CD4-positive, alpha-beta T cell treated with Interleukin-12 subunit alpha and Interleukin-12 subunit beta, for 1 hour (primary cell): ENCODE results near the gene TMEM123.
"Not testable (repeated sequence)": the region's sequence is repeated elsewhere in the genome, so short reads cannot be mapped to it uniquely, and the experiment has no call there.

Experiments
- DNase-seq: peaks from one replicate; pipeline ENCODE4 v3.0.0-alpha.2; 2020

The TMEM123 gene

GRCh38 chr11:102391549-102392237 lies 60.9 kb downstream of the TMEM123 start:
- DNase-seq = no peak

DNA sequence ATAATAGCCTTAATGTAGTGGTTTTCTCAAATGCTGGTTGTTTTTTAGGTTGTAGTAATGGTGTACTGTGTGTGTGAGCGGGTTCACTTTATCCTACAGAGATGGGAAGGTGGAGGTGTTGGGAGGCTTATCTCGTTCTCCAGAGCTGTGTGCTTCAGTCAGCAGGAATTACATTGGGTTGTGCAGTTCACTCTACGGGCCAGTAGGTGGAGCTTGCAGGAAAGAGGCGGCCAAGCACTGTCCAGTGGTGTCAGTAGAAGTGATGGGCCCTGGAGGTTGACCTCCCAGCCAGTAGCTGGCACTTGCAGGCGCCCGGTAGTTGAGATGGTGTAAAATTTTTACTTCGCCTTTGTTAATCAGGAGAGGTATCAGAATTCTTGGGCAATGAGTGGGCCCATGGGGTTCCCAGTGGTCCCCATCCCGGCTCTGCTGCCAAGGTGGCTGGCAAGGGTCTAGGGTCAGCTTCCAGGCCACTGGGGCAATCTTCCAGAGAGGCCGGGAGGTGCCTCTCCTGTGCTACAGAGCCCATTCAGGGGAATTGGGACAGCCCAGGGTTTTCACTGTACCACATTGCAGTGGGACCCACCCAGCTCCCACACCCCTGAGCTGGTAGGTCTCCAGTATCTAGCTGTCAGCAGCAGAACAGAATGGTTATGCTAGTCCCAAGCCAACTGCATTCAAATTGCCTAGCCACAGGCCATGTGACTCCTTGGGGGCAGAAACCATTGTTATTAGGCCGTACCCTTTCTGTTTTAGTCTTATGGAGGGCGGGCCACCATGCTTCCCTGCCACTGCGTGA lies 61.7 kb downstream of the TMEM123 start:
- peak; percentile 69 for DNase-seq

GRCh38 chr11:102389253-102389652 lies 63.3 kb downstream of the TMEM123 start:
- DNase-seq = no peak

- DNase-seq = no peak
Observed at GRCh38 chr11:102387043-102387781, 65.4 kb downstream of the TMEM123 start.

- no peak for DNase-seq
Observed at GRCh38 chr11:102386136-102386734, 66.3 kb downstream of the TMEM123 start.

DNA sequence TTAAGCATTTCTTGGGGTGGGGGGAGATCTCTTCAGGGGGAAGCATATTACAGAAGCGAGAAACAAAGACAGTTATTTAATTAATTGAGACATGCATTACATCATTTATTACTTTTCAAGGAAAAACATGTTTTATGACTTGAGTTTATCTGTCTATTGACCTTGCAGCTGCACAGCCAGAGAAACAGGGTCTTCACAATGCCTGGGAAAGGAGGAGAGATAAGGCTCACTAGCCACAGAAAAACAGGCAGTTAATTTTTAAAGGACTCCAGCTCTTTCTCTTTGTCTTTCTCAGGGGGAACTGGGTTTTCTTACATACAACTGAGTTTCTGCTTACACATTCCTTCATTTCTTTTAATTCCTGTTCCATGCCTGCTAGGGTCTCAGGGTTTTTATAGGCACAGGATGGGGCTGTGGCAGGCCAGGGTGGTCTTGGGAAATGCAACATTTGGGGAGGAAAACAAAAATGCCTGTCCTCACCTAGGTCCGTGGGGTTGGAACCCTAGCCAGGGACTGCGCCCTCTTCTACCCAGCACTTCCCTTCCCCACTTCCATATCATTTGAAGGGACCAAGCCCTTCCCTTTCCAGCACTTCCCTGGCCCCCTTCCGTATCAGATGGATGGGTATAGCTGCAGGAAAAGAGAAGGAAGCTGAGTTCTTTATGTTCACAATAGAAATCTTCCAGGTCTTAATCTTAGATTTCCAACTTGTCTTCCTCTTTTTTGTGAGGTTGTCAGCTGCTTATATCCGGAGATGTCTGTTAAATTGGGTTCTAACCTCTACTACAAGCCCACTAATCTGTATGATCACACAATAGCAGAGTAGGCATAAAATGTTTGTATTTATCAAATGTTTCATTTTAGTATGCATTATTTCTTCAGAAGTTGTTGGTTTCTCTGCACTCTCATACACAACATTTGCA lies 67.2 kb downstream of the TMEM123 start:
- no peak for DNase-seq

GRCh38 chr11:102384419-102385079 lies 68.0 kb downstream of the TMEM123 start:
- no peak for DNase-seq

DNA sequence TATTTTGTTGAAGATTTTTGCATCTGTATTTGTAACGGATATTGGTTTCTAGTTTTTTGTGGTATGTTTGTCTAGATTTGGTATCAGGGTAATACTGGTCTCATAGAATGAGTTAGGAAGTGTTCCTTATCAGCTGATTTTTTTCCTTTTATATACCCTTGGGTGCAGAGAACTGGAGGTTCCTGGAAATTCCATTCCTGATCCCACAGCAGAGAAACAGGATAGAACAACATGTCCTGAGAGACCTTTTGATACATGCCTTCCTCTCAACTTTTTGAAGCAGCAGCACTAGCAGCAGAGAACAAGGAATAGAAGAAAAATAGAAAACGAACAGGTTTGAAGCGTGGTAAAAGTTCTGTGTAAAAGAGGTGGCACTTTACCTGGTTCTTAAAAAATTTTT lies 68.7 kb downstream of the TMEM123 start:
- no peak for DNase-seq

DNA sequence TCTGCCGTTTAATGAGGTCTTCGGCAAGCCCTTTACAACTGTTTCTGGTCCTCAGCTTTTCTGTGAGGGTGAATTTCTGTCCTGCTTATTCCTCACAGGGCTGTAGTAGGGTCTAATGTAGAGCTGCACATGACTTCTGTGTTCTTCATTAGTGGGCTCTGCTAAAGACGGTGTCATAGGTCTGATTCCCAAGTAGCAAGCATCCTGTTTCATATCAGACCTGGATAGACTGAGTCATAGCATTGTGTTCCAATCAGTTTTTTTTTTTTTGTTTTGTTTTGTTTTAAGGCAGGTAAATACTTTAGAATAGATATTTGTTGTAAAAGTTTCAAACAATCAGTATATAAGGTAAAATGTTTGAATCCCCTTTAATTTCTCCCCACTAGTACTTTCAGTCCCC lies 70.2 kb downstream of the TMEM123 start:
- DNase-seq = no peak

- DNase-seq = no peak
Observed at GRCh38 chr11:102378818-102379217, 73.7 kb downstream of the TMEM123 start.

DNA sequence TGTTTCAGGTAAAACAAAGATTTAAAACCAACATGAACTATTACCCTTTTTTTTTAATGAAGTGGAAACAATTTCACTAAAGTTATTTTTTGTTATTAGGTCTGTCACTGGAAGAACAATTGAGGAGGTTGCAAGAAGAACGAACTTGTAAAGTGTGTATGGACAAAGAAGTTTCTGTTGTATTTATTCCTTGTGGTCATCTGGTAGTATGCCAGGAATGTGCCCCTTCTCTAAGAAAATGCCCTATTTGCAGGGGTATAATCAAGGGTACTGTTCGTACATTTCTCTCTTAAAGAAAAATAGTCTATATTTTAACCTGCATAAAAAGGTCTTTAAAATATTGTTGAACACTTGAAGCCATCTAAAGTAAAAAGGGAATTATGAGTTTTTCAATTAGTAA lies 74.7 kb downstream of the TMEM123 start:
- no peak for DNase-seq

- no peak for DNase-seq
Observed at GRCh38 chr11:102375720-102376399, 76.7 kb downstream of the TMEM123 start.

DNA sequence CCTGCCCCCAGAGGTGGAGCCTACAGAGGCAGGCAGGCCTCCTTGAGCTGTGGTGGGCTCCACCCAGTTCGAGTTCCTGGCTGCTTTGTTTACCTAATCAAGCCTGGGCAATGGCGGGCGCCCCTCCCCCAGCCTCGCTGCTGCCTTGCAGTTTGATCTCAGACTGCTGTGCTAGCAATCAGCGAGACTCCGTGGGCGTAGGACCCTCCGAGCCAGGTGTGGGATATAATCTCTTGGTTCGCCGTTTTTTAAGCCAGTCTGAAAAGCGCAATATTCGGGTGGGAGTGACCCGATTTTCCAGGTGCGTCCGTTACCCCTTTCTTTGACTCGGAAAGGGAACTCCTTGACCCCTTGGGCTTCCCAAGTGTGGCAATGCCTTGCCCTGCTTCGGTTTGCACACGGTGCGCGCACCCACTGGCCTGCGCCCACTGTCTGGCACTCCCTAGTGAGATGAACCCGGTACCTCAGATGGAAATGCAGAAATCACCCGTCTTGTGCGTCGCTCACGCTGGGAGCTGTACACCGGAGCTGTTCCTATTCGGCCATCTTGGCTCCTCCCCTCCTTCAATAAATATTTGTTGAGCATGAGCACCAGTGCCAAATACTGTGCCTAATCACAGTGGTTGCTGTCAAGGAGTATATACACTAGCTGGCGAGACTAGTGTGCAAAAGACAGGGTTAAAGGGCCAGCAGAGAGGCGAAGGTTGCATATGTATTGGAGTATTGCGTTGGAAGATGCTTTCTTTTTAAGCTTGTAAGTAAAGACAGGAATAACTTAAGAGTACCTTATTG lies 77.7 kb downstream of the TMEM123 start:
- not testable (repeated sequence) for DNase-seq

GRCh38 chr11:102368472-102368871 lies 84.1 kb downstream of the TMEM123 start:
- no peak for DNase-seq

DNA sequence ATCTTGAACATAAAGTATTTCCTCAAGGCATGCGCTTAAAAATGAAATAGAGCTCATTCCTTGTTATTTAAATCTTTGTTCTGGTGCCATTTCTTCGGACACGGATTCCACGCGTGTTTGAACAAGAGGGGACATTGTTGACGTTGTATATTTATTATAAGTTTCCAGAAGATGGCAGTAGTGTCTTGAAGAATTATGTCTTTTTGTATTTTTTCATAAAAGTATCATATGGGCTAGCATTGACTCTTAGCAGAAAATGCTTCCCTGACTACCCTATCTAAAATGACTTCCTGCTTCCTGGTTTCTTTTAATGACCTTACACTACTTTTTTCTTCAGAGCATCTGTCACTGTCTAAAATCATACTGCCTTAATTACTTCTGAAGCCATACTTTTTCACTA lies 85.2 kb downstream of the TMEM123 start:
- peak; percentile 43 for DNase-seq

- DNase-seq = no peak
Observed at GRCh38 chr11:102364991-102365390, 87.6 kb downstream of the TMEM123 start.

GRCh38 chr11:102361086-102362031 lies 91.2 kb downstream of the TMEM123 start:
- DNase-seq = peak; percentile 55

GRCh38 chr11:102360681-102361080 lies 91.9 kb downstream of the TMEM123 start:
- no peak for DNase-seq

- no peak for DNase-seq
Observed at GRCh38 chr11:102359372-102359771, 93.2 kb downstream of the TMEM123 start.
